Kidney epithelial cell (primary cell): ENCODE data around the gene PLCE1. TPM values are rescaled to one million over a fixed set of nuclear protein-coding genes. Genes with fewer than 3 reads are reported as not detected.

Source experiments
- DNase-seq: peaks from one replicate; pipeline ENCODE4 v3.0.0-alpha.2; 2010; ENCODE audit warnings: low read depth
- H3K27me3 ChIP-seq: 2 replicates; pipeline ENCODE4 v1.6.0; 2011; ENCODE audit warnings: low read length; ENCODE audit not compliant: control insufficient read depth, insufficient read depth
- H3K36me3 ChIP-seq: 2 replicates; pipeline ENCODE4 v1.5.1; 2011; ENCODE audit warnings: low read length; ENCODE audit not compliant: control insufficient read depth, insufficient read depth
- H3K4me3 ChIP-seq: 2 replicates; pipeline ENCODE4 v1.5.1; 2011; ENCODE audit warnings: low read depth, mild to moderate bottlenecking, control low read depth, low read length
- total RNA-seq: library from RNA; depleted of rRNA; stranded (reverse); fragments of >200 nt; gene quantifications from 2 replicates; pipeline ENCODE4 v1.2.3, GENCODE V29; 2015
- TF ChIP-seq, protein P1 (sequence below): IDR thresholded peaks from 2 replicates; pipeline ENCODE4 v1.5.1; 2011; ENCODE audit warnings: mild to moderate bottlenecking, moderate library complexity, low read length, control low read depth, inconsistent platforms; ENCODE audit not compliant: insufficient read depth, poor library complexity, severe bottlenecking

Gene PLCE1
- total RNA-seq, 1 donor from 2014 or later = 0.84 TPM

DNA sequence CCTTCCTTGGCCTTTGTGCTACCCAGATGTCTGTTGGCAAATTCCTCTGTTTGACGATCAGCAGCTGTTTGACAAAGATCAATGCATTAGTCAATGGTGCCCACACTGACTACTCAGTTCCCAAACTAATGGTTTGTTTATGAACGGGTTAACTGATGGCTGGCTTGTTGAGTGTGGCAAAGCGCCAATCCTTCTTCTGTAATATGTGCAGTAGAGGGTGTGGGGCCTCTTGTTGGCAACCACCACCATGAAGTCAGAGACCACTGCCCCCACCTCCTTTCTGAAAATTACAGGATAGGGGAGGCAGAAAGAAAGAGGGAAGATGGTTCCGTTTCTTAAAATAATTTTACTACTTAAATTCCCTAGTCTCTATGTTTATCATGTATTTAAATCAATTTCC lies 2.6 kb upstream of the PLCE1 start:
- H3K36me3 ChIP-seq = no peaks in the 10 kb centered on the region
- H3K27me3 ChIP-seq = peaks cover 3% of the 10 kb centered on the region
- no peak overlapping the region for H3K4me3 ChIP-seq
- no peak for DNase-seq
- TF ChIP-seq, protein P1, sequence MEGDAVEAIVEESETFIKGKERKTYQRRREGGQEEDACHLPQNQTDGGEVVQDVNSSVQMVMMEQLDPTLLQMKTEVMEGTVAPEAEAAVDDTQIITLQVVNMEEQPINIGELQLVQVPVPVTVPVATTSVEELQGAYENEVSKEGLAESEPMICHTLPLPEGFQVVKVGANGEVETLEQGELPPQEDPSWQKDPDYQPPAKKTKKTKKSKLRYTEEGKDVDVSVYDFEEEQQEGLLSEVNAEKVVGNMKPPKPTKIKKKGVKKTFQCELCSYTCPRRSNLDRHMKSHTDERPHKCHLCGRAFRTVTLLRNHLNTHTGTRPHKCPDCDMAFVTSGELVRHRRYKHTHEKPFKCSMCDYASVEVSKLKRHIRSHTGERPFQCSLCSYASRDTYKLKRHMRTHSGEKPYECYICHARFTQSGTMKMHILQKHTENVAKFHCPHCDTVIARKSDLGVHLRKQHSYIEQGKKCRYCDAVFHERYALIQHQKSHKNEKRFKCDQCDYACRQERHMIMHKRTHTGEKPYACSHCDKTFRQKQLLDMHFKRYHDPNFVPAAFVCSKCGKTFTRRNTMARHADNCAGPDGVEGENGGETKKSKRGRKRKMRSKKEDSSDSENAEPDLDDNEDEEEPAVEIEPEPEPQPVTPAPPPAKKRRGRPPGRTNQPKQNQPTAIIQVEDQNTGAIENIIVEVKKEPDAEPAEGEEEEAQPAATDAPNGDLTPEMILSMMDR = no peak

DNA sequence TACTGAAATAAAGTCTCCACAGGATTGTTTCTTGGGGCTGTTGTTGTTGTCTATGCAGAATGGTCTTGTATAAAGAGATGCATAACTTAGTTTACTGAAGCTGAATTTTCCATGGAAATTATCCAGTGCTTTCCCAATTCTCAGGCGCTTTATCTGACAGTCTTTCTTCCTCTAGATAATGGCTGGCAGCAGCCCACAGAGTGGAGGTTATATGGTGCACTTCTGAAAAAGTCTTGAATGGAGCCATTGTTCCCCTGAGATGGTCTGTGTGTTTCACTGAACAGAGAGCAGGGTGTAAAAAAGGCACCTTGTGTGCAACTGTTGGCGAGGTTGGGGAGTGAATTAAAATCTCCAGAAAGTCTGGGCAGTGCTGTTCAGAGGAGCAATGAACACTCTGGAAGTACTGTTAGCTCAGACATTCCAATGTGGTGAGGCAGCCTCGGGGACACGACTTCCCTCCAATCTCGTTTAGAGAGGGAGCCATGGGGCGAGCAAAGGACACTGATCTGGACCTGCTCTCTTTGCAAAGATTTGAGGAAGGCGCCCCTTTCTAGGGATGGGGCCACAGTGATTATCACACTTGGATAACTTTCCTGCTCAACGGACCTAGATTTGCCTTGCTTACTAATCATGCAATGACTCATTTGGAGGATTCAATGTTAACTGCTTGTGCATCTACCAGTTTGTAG lies 2.0 kb upstream of the PLCE1 start:
- Histone ChIP-seq H3K36me3 (no peaks in the 10 kb centered on the region), H3K4me3 (no peak overlapping the region), H3K27me3 (peaks cover 3% of the 10 kb centered on the region)
- peak; percentile 54 for DNase-seq
- TF ChIP-seq, protein P1 = no peak

DNA sequence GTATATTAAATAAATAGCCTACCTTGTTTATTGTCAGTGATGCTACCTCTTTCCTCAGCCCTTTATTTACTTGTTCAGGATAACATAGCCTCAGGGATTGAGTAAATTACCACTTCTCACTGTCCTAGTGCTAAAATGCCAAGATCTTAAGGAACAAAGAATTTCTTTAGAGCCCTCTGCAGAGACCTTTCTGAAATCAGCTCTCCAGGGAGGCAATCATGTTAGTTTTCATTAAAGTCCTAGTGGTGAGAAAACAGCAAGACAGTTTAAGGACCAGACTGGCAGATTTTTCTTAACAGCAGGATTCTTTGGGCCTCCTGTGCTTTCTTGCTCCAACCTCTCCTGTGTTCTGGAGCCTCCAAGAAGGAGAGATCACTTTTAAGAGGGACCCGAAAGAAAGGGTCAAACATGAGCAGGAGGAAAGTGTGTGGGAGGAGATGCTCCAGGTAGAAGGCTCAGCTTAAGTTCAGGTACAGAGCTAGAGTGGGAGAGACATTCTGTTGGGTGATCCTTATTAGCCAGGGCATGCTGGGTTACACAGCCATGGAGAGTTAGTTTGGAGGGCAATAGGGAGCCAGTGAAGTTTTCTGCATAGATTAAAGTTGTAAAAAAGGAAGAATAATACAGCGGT lies 1.2 kb upstream of the PLCE1 start:
- Histone ChIP-seq H3K36me3 (no peaks in the 10 kb centered on the region), H3K27me3 (peaks cover 3% of the 10 kb centered on the region), H3K4me3 (no peak overlapping the region)
- TF ChIP-seq, protein P1 = peak; percentile 19
- DNase-seq = no peak

DNA sequence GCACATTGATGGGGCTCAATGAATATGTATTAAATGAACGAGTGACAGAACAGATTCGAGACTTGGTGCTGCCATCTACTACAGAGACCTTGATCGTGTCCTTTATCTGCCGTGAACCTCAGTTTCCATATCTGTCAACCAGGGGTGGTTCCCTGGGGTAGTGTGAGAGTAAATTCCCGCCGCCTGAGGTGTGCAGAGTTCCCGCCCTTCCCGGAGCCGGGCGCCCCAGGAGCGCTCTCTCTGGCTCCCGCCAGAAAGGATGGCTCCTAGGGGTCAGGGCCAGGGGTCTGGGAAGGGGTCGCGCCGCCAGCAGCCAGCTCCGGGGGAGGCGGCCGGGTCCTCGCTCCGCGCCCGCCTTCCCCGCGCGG lies 333 bp upstream of the PLCE1 start:
- TF ChIP-seq, protein P1 = no peak
- H3K27me3 ChIP-seq = peaks cover 3% of the 10 kb centered on the region
- peak overlapping the region; percentile 71 for H3K4me3 ChIP-seq
- no peaks in the 10 kb centered on the region for H3K36me3 ChIP-seq
- no peak for DNase-seq

DNA sequence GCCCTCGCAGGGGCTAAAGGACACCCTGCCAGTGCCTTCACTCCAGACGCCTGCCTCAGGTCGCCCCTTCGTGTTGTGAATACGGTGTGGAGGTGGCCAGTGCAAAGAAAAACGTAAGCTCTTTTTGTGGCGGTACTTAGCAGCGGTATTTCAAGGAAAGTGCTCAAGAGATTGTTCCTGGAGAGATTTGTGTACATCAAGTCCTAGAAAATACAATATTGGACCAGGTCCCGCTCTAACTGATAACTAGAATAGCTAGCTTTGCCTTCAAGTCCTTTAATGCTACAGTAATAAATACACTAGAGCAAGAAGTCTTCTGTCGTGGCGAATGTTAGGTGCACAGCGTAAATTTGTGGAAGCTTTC lies 689 bp downstream of the PLCE1 start:
- H3K36me3 ChIP-seq = no peaks in the 10 kb centered on the region

More for the DNA sequence above, 689 bp downstream of the PLCE1 start:
- peak overlapping the region; percentile 71 for H3K4me3 ChIP-seq
- TF ChIP-seq, protein P1 = no peak
- no peak for DNase-seq
- peaks cover 3% of the 10 kb centered on the region for H3K27me3 ChIP-seq
